ENCODE results near the gene ZDHHC14.

The ZDHHC14 gene

DNA sequence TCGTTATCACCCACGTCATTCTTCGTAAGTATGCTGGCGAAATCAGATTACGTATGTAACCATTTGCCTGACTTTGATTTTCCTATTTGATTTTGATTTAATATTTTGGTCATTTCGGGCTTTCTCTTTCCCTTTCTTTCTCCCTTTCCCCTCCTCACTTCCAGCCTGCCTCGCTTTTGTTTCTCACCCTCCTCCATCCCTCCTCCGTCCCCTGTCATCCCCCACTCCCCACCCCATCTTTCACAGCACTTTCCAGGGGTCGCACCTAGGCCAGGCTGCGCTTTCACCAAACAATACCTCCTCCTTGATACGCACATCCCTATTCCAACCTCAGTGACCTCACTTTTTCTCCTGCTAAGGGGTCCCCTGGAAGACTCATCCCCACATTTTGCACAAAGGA lies 247.5 kb downstream of the ZDHHC14 start:
- Mint-ChIP-seq H3K4me1 (peaks cover 20% of the 10 kb centered on the region), H3K27me3 (no peaks in the 10 kb centered on the region), H3K9me3 (no peaks in the 10 kb centered on the region), H3K36me3 (peaks cover 12% of the 10 kb centered on the region), H3K4me3 (no peak overlapping the region), H3K27ac (peak overlapping the region; percentile 43)
- no peak for DNase-seq (ENCODE audit: low spot score in 2 of 2)
- no peak for ATAC-seq (ENCODE audit: low read depth)

DNA sequence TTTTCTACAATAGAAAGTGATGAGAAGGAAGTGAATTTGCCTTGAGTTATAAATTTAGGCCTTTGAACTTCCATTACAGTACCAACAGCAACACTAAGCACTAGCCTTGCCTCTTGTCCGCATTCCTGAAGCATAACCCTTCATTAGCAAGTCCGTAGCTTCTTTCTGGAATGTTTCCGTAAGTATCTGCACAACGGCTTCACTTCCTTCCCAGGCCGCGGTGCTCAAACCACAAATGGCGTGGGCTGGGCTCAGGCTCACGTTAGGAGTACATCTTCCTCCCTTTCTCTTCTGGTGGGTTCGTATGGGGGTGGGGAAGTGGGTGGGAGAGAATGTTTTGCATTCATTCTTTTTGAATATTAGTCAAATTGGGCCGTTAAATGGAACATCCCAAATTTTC lies 248.2 kb downstream of the ZDHHC14 start:
- Mint-ChIP-seq H3K36me3 (peaks cover 12% of the 10 kb centered on the region), H3K4me1 (peaks cover 20% of the 10 kb centered on the region), H3K9me3 (no peaks in the 10 kb centered on the region), H3K27ac (no peak overlapping the region), H3K27me3 (no peaks in the 10 kb centered on the region), H3K4me3 (no peak overlapping the region)
- no peak for DNase-seq (ENCODE audit: low spot score in 2 of 2)
- ATAC-seq (ENCODE audit: low read depth), result no peak

DNA sequence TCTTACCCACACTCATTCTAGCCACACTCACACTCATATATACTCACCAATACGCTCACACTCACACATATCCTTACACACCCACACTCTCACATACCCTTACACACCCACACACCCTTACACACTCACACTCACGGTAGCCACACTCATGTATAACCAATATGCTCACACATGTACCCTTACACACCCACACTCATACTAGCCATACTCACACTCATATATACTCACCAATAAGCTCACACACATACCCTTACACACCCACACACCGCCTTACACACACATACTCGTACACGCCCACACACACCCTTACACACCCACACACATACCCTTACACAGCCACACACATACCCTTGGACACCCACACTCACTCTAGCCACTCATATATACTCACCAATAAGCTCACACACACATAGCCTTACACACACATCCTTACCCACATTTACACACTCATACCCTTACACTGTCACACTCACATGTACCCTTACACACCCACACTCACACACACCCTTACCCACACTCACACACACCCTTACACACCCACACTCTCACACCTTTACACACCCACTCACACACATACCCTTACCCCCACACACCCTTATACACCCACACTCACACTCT lies 249.6 kb downstream of the ZDHHC14 start:
- Mint-ChIP-seq H3K36me3 (peaks cover 8% of the 10 kb centered on the region), H3K4me3 (no peak overlapping the region), H3K27ac (no peak overlapping the region), H3K4me1 (peaks cover 10% of the 10 kb centered on the region), H3K27me3 (no peaks in the 10 kb centered on the region), H3K9me3 (no peaks in the 10 kb centered on the region)
- DNase-seq (ENCODE audit: low spot score in 2 of 2) (no peak), ATAC-seq (ENCODE audit: low read depth) (no peak)

DNA sequence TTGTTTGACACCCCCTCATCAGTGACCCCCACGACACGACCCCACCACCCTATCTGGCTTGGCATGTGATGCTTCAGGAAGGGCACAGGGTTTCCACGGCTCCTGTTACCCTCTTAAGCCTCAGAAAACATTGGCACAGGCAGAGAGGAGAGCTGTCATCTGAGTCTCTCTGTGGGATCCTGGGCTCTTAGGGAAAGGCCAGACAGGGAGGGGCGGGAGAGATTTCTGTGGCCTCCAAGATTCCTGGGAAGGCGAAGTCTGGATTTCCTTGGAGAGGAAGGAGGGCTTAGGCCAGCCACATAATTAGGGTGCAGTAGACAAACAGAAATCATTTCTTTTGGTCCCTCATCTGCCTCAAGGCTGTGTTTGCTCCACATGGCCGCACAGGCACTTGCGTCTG lies 250.4 kb downstream of the ZDHHC14 start:
- H3K27me3 Mint-ChIP-seq, result no peaks in the 10 kb centered on the region
- H3K4me1 Mint-ChIP-seq, result peaks cover 10% of the 10 kb centered on the region
- no peak overlapping the region for H3K4me3 Mint-ChIP-seq

DNA sequence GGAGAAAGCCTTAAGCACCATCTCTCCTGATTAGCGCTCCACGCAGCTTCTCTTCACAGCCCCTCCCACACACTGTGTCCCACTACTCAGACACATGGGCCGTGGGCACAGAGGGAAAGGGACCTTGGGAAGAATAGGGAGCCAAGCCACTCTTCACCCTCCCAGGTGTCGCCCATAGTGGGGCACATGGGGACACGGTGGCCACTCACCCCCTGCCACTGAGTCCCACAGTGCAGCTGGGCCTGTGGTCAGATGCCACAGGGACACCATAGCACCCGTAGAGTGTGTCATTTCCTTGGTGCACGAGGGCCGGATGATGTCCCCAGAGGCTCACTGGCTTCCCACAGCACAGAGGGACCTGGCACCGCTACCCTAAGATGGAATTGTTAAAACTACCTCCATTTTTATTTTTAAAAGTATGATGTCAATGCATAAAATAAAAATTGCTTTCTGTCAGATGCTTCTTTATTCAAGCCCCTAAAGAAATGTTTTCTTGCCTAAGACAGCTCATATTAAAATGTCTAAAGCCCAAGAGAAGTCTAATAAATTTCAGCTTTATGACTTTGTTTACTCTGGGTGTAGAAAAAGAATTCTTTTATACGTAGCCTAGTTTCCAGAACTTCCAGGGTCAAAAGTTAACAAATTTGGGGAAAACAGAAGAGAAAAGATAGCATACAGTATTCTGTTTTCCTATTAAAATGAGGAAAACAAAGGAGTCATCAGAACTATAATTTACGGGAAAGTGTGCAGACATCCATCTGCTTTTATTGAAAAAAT lies 251.0 kb downstream of the ZDHHC14 start:
- Mint-ChIP-seq H3K27me3 (no peaks in the 10 kb centered on the region), H3K27ac (no peak overlapping the region), H3K4me3 (no peak overlapping the region), H3K36me3 (peaks cover 12% of the 10 kb centered on the region), H3K9me3 (no peaks in the 10 kb centered on the region), H3K4me1 (peaks cover 8% of the 10 kb centered on the region)
- DNase-seq (ENCODE audit: low spot score in 2 of 2), result no peak
- ATAC-seq (ENCODE audit: low read depth), result no peak

More for the DNA sequence above, 250.4 kb downstream of the ZDHHC14 start:
- Mint-ChIP-seq H3K9me3 (no peaks in the 10 kb centered on the region), H3K36me3 (peaks cover 8% of the 10 kb centered on the region), H3K27ac (no peak overlapping the region)
- DNase-seq (ENCODE audit: low spot score in 2 of 2) (no peak), ATAC-seq (ENCODE audit: low read depth) (no peak)

DNA sequence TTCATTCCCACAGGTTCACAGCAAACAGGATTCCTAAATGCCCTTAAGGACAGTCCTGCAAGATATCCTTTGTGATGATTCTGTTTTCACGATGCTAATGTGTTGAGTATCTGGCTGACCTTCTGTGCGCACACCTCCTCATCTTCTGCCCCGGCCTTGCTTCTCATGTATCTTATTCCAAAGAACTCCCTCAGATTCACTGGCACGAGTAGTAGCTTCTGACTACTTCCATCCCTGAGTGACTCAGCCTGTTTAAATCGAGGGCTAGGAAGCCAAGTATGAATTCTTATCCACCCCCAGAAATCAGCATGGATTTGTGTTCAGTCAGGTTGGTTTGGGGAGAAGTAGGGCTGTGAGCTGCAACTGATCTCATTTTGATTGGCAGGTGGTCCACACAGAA lies 251.8 kb downstream of the ZDHHC14 start:
- H3K27me3 Mint-ChIP-seq, result no peaks in the 10 kb centered on the region
- H3K4me3 Mint-ChIP-seq, result no peak overlapping the region
- H3K9me3 Mint-ChIP-seq, result no peaks in the 10 kb centered on the region
- ATAC-seq (ENCODE audit: low read depth), result no peak
- no peak for DNase-seq (ENCODE audit: low spot score in 2 of 2)
- no peak overlapping the region for H3K27ac Mint-ChIP-seq
- peaks cover 8% of the 10 kb centered on the region for H3K4me1 Mint-ChIP-seq
- peaks cover 14% of the 10 kb centered on the region for H3K36me3 Mint-ChIP-seq

DNA sequence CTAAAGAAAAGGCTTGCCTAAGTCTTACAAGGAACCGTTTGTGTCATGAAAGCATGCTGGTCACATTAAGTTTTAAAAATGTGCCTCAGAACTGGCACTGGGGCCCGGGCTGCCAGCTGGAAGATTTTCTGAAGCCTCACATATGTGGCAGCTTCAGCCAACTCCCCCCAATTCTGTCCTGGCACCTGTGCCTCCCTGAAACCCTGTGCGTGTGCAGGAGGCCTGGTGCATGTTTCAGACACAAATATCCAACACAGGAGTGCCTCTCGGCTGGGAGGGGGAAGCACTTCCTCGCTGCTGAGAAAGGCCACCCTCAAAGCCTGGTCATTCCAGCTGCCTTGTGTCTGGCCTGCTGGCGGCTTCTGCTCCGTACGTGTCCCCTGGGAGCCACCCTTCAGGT lies 253.6 kb downstream of the ZDHHC14 start:
- peaks cover under 1% of the 10 kb centered on the region for H3K4me1 Mint-ChIP-seq
- H3K4me3 Mint-ChIP-seq, result no peak overlapping the region
- H3K36me3 Mint-ChIP-seq, result peaks cover 17% of the 10 kb centered on the region
- H3K9me3 Mint-ChIP-seq, result no peaks in the 10 kb centered on the region
- no peak overlapping the region for H3K27ac Mint-ChIP-seq
- no peaks in the 10 kb centered on the region for H3K27me3 Mint-ChIP-seq
- DNase-seq (ENCODE audit: low spot score in 2 of 2) (no peak), ATAC-seq (ENCODE audit: low read depth) (no peak)

DNA sequence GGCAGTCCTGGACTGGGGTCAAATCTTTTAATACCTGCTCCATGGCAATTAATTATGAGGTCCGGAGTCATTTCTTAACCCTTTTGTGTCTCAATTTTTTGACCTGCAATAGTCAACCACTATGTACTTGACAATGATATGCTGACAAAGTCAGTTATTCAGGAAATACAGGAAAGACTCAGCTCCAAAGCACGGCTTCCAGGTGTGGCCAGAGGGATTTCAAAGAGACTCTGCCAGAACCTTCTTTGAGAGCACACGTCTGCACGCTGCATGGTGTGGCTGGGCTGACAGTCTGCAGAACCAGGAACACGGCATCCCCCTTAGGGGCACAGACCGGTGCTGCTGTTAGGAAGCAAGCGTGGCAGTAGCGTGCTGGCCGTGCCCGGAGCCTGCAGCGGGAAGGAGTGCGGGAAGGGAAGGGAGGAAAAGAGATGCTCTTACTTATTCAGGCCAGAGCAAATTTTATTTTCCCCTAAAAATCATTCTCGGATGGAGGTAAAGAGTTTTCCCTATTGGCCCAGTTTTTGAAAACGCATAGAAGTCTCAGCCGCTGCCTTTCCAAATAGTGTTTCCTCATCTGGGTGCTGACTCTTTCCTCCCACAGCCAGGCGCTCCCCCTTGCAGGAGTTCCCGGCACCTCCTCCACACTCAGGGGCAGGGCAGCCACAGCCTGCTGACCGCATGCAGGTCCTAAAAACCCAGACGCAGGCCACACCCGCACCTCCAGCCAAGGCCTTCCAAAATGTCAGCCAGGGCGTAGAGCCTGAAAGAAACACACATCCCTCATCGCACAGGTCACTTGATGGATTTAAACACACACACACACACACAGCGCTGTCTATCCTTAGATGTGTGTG lies 254.6 kb downstream of the ZDHHC14 start:
- ATAC-seq (ENCODE audit: low read depth), result no peak
- no peaks in the 10 kb centered on the region for H3K27me3 Mint-ChIP-seq

DNA sequence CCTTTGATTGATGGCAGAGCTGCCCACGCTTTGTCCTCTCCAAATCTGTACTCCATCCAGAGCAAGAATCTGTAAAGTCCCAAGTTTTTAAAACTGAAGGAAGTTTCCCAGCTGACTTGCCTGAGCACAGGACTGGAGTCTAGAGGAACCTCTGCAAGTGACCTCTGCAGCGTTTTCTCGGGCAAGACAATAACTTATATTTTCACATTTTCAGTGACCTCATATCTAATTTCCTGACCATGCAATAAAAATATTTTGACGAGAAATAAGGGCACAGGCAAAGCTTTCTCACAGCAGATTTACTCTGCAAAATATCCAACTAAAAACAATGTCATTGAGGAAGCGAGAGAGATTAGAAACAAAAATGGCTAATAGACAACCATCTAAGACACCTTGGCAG lies 256.5 kb downstream of the ZDHHC14 start:
- H3K9me3 Mint-ChIP-seq, result no peaks in the 10 kb centered on the region
- no peaks in the 10 kb centered on the region for H3K4me1 Mint-ChIP-seq
- H3K4me3 Mint-ChIP-seq, result no peak overlapping the region
- peaks cover 20% of the 10 kb centered on the region for H3K36me3 Mint-ChIP-seq
- ATAC-seq (ENCODE audit: low read depth) (no peak), DNase-seq (ENCODE audit: low spot score in 2 of 2) (no peak)
- no peak overlapping the region for H3K27ac Mint-ChIP-seq
- no peaks in the 10 kb centered on the region for H3K27me3 Mint-ChIP-seq

More for the DNA sequence above, 254.6 kb downstream of the ZDHHC14 start:
- Mint-ChIP-seq H3K36me3 (peaks cover 20% of the 10 kb centered on the region), H3K9me3 (no peaks in the 10 kb centered on the region), H3K27ac (no peak overlapping the region), H3K4me3 (no peak overlapping the region), H3K4me1 (no peaks in the 10 kb centered on the region)
- no peak for DNase-seq (ENCODE audit: low spot score in 2 of 2)

DNA sequence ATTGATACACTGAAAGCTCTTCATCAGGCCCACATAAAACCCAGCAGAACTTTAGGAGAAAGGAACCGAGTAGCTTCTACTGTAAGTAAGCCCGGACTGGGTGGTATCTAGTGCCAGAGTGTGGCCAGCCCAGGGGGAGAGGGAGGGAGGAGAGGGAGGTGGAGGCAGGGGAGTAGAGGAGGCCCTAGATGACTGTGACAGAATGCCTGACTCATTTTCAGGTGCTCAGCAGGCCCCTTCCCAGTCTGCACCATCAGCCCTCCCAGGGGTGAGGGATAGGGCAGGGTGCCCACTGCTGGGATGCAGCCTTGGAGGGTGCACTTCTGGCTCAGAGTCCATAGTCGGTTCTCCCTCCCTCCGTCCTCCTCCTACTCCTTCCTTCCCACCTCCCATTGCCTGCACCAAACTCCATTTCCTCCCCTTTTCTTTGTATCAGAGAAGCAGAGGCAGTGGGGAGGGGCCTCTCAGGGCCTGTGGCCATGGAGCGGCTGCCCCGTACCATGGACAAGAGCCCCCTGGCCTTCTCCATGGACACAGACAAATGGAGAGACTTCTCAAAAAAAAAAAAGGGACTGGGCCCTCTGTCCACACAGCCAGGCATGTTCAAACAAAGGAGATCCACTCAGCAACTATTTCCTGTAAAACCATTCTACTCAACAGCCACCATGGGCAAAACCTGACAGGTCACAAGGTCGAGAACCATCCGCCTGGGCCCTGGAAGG lies 257.1 kb downstream of the ZDHHC14 start:
- peaks cover 15% of the 10 kb centered on the region for H3K36me3 Mint-ChIP-seq
- ATAC-seq (ENCODE audit: low read depth) (no peak), DNase-seq (ENCODE audit: low spot score in 2 of 2) (no peak)
- no peaks in the 10 kb centered on the region for H3K27me3 Mint-ChIP-seq
- no peak overlapping the region for H3K4me3 Mint-ChIP-seq
- no peak overlapping the region for H3K27ac Mint-ChIP-seq
- H3K9me3 Mint-ChIP-seq, result no peaks in the 10 kb centered on the region
- H3K4me1 Mint-ChIP-seq, result no peaks in the 10 kb centered on the region

DNA sequence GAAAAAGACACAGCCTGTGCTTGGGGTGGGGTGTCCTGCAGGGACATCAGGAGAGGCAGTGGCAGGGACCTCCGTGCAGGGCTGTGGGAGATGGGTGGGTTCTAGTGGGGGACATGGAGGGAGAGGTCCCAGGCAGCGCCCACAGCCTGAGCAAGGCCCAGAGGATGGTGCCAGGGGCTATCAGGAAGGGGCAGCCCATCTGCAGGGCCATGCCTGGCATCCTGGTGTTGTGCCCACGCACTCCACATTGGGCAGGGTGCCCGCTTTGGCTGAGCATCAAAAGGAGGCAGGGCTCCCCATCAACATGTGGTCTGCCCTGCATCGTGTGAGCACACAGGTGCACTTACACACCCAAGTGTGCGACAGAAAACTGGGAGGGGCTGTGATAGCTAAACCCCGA lies 257.8 kb downstream of the ZDHHC14 start:
- H3K9me3 Mint-ChIP-seq, result no peaks in the 10 kb centered on the region
- no peak overlapping the region for H3K27ac Mint-ChIP-seq
- peaks cover 1% of the 10 kb centered on the region for H3K4me1 Mint-ChIP-seq
- DNase-seq (ENCODE audit: low spot score in 2 of 2), result no peak
- no peak overlapping the region for H3K4me3 Mint-ChIP-seq
- no peak for ATAC-seq (ENCODE audit: low read depth)
- H3K27me3 Mint-ChIP-seq, result no peaks in the 10 kb centered on the region
- H3K36me3 Mint-ChIP-seq, result peaks cover 14% of the 10 kb centered on the region

DNA sequence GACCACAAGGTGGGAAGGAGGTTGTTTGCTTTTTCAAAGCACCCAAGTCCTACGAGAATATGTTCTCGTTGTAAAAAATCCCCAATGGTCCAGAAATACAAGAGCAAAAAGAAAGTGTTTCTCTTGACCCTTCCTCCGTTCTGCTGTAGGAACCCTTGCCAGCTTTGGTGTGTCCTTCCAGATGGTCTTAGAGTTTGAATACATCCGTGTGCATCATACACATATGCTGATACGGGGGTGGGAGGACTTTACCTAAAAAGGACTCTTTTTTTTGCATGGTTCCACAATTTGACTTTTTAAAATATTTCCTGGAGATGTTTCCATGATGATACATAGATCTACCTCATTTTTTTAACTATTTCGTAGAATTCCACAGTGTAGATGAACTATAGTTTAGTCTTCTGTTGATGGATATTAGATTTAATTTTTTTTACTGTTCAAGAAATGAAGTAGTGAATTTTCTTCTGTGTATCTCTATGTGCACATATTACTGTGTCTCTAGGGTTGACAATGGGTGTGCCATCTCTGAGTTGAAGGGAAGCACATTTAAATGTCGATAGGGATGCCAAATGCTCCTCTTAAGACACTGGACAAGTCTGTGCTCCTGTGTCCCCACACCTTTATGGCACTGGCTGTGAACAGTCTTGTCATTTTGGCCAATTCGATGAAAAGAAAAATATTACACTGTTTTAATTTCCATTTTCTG lies 259.9 kb downstream of the ZDHHC14 start:
- peaks cover 16% of the 10 kb centered on the region for H3K36me3 Mint-ChIP-seq
- H3K27me3 Mint-ChIP-seq, result no peaks in the 10 kb centered on the region
- no peaks in the 10 kb centered on the region for H3K9me3 Mint-ChIP-seq
- H3K4me1 Mint-ChIP-seq, result peaks cover 4% of the 10 kb centered on the region
- no peak for DNase-seq (ENCODE audit: low spot score in 2 of 2)
- ATAC-seq (ENCODE audit: low read depth), result no peak
- no peak overlapping the region for H3K4me3 Mint-ChIP-seq
- no peak overlapping the region for H3K27ac Mint-ChIP-seq

DNA sequence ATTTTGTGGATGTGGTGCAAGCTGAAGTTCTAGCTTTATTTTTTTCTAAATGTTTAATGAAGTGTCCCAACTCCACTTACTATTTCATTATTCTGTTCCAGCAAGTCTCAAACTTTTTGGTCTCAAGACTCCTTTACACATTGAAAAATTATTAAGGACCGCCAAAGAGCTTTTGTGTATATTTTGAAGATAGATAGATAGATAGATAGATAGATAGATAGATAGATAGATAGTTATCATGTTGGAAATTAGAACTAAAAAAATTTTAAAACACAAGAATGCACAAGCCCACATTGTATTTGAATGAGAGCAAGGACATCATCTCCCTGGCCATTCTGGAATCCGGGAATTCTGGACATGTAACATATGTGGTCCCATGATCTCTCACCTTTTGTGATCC lies 260.8 kb downstream of the ZDHHC14 start:
- peaks cover 4% of the 10 kb centered on the region for H3K4me1 Mint-ChIP-seq
- no peak overlapping the region for H3K4me3 Mint-ChIP-seq
- peaks cover 14% of the 10 kb centered on the region for H3K36me3 Mint-ChIP-seq

More for the DNA sequence above, 260.8 kb downstream of the ZDHHC14 start:
- no peaks in the 10 kb centered on the region for H3K9me3 Mint-ChIP-seq
- no peak overlapping the region for H3K27ac Mint-ChIP-seq
- no peaks in the 10 kb centered on the region for H3K27me3 Mint-ChIP-seq
- ATAC-seq (ENCODE audit: low read depth) (no peak), DNase-seq (ENCODE audit: low spot score in 2 of 2) (no peak)
